Pancreas (tissue), 10 donors: ENCODE measurements around the gene MTUS2. TPM values are rescaled to one million over a fixed set of nuclear protein-coding genes. Genes with fewer than 3 reads are reported as not detected.

Experiments
- ATAC-seq, 4 donors: fragments of 200-7000 bp; cut with Tn5 transposase; one replicate each; pipeline versions ENCODE4 v1.8.0 to v1.9.1; 2020; ENCODE audit warnings: mild to moderate bottlenecking in 4 of 4, moderate library complexity in 4 of 4
- DNase-seq, 6 donors: peaks; one replicate each; pipeline ENCODE4 v3.0.0-alpha.2; 2020
- FAIRE-seq: peaks from 2 replicates; lab custom pipeline; 2012; peaks lifted over from hg19 to GRCh38; lab: Jason Lieb, UNC
- H3K27ac ChIP-seq, 4 donors: fragments of 200-600 bp; sonication (generic); 1 replicate in 3 of 4; 2 replicates in 1 of 4; pipeline versions ENCODE4 v1.5.0 to v1.8.0; 2020
- H3K27me3 ChIP-seq, 4 donors: fragments of 200-600 bp; one replicate each; pipeline ENCODE4 v1.8.0; 2021
- H3K36me3 ChIP-seq, 3 donors: fragments of 200-600 bp; sonication (generic) in 1 of 3; one replicate each; pipeline versions ENCODE4 v1.5.0 to v1.8.0; 2020 to 2021
- H3K4me1 ChIP-seq, 3 donors: fragments of 200-600 bp; one replicate each; pipeline ENCODE4 v1.8.0; 2021
- H3K4me3 ChIP-seq, 4 donors: fragments of 200-600 bp; sonication (generic) in 2 of 4; one replicate each; pipeline versions ENCODE4 v1.5.0 to v1.8.0; 2020 to 2021
- H3K9me3 ChIP-seq, 4 donors: fragments of 200-600 bp; one replicate each; pipeline ENCODE4 v1.8.0; 2021
- whole genome bisulfite sequencing, 2 donors: extraction: QIAGEN DNeasy Blood & Tissue Kit; methylation state at CpG; one replicate each; pipeline ENCODE4 v1.1.7; 2013; 5-methylcytosine and 5-hydroxymethylcytosine counted together
- intact Hi-C, 3 donors: fragments of 100-400 bp; cut with DNase I; formaldehyde crosslinking; loops; one replicate each; pipeline versions ENCODE4 v1.11.1 to v1.14.2; 2022
- polyA plus RNA-seq, 2 donors: library from polyadenylated mRNA; stranded (reverse); fragments of 200-250 nt; gene quantifications; one replicate each; pipeline ENCODE4 v1.2.3, GENCODE V29; 2013
- total RNA-seq, 6 donors: library from RNA; stranded (reverse); fragmentation: NEBNext Ultra II Directional in 4 of 6; extraction: Animal tissue kit (Norgen Biotek cat#: 25700) in 4 of 6; gene quantifications; one replicate each; pipeline versions ENCODE4 v1.2.1 to v1.2.4, GENCODE V29; 2021 to 2023
- TF ChIP-seq, protein P1 (sequence below), 4 donors: fragments of 200-600 bp; sonication (generic) in 3 of 4; IDR thresholded peaks; one replicate each; pipeline versions ENCODE4 v1.5.0 to v1.8.0; 2021; ENCODE audit warnings: antibody characterized with exemption in 4 of 4
- donor health status: healthy with polysubstance abuse.
- donor health status: DM: no; HTN: no; CAD: no; lungs with moderate emphysema.
- donor health status: DM: no; HTN: no; CAD: no.
- donor health status: control.
- donor health status: control.
- donor health status: Bipolar disorder and iron deficiency.
- donor health status: DM: yes; HTN: yes; CAD: no.
- donor health status: DM: no; HTN: no; CAD: no.
- donor health status: DM: no; HTN: no; CAD: no.
- donor health status: DM: yes; HTN: yes; CAD: no.

MTUS2 gene
- total and polyA plus RNA-seq, 8 donors, result 2.2 to 9.0 (median 4.8) TPM

DNA sequence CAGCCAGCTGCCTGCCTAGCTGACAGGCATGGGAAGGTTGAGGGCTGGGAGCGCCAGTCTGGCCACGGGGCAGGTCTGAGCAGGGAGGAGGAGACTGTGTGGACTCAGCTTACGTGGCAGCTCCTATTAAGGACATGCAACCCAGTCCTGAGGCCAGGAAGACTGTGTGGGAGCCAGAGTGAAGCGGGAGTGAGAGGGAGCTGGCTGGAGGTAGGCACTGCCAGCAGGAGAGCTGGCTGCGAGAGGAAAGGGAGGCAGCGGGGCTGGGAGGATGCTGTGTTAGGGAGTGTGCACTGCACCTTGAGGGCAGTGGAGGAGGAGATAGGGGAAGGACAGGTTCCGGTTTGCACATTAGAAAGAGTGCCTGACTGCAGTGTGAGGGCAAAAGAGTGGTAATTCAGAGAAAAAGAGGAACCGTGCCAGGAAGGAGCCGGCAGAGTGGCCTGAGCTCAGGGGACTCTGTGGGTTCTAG, 676.1 kb downstream of the MTUS2 start:
- FAIRE-seq, result no peak
- WGBS, 2 donors, result 20 to 22% methylated on average over 9 of the region's 9 CpGs
- no peaks in the 10 kb centered on the region for H3K36me3 ChIP-seq
- peak overlapping the region; percentile 47 to 74 (median 54) for H3K27ac ChIP-seq
- ATAC-seq, result peak; percentile 93 to 96 (median 95)
- TF ChIP-seq, protein P1, sequence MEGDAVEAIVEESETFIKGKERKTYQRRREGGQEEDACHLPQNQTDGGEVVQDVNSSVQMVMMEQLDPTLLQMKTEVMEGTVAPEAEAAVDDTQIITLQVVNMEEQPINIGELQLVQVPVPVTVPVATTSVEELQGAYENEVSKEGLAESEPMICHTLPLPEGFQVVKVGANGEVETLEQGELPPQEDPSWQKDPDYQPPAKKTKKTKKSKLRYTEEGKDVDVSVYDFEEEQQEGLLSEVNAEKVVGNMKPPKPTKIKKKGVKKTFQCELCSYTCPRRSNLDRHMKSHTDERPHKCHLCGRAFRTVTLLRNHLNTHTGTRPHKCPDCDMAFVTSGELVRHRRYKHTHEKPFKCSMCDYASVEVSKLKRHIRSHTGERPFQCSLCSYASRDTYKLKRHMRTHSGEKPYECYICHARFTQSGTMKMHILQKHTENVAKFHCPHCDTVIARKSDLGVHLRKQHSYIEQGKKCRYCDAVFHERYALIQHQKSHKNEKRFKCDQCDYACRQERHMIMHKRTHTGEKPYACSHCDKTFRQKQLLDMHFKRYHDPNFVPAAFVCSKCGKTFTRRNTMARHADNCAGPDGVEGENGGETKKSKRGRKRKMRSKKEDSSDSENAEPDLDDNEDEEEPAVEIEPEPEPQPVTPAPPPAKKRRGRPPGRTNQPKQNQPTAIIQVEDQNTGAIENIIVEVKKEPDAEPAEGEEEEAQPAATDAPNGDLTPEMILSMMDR (IDR thresholded peaks at IDR 0.05), result no peak
- peak overlapping the region in 3 of 4 donors; percentile 12 to 38 (median 31) for H3K4me3 ChIP-seq
- H3K4me1 ChIP-seq, result peaks cover 0 to 13% (median 6%) of the 10 kb centered on the region in 3 donors
- no peaks in the 10 kb centered on the region for H3K9me3 ChIP-seq
- intact Hi-C loops, result no loop called here
- DNase-seq, result peak; percentile 83 to 96 (median 93)
- H3K27me3 ChIP-seq, result no peaks in the 10 kb centered on the region

DNA sequence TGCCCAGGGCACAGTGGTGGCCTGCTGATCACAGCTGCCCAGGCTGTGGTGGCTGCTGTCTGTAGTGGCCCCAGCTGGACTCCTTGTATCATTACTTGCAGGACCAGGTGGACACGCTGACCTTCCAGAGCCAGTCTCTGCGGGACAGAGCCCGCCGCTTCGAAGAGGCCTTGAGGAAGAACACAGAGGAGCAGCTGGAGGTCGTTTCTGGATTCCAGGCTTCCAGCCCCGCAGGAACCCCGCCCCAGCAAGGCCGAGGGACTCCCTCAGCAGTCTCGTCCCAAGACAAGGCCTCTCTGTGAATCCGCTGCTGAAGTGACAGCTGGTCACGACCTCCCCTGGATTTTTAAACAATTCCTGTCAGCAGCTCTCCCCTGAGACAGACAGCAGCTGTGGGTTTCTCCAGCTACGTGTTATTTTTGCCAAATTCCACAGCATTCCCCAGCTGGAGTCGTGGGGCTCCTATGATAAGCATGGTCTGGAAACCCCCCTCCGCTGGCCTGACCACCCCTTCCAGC, 677.1 kb downstream of the MTUS2 start:
- peak overlapping the region; percentile 42 to 74 (median 50) for H3K27ac ChIP-seq
- WGBS, 2 donors, result 22% methylated on average over 15 of the region's 15 CpGs
- peaks cover 0 to 13% (median 6%) of the 10 kb centered on the region in 3 donors for H3K4me1 ChIP-seq
- no peaks in the 10 kb centered on the region for H3K36me3 ChIP-seq
- TF ChIP-seq, protein P1 (IDR thresholded peaks at IDR 0.05), result no peak
- ATAC-seq, result peak; percentile 38 to 68 (median 48)
- H3K9me3 ChIP-seq, result no peaks in the 10 kb centered on the region
- DNase-seq, result peak in 4 of 6 donors; percentile 29 to 70 (median 42)
- H3K27me3 ChIP-seq, result no peaks in the 10 kb centered on the region
- no peak for FAIRE-seq
- peak overlapping the region in 3 of 4 donors; percentile 1 to 38 (median 31) for H3K4me3 ChIP-seq
- intact Hi-C loops, result no loop called here

DNA sequence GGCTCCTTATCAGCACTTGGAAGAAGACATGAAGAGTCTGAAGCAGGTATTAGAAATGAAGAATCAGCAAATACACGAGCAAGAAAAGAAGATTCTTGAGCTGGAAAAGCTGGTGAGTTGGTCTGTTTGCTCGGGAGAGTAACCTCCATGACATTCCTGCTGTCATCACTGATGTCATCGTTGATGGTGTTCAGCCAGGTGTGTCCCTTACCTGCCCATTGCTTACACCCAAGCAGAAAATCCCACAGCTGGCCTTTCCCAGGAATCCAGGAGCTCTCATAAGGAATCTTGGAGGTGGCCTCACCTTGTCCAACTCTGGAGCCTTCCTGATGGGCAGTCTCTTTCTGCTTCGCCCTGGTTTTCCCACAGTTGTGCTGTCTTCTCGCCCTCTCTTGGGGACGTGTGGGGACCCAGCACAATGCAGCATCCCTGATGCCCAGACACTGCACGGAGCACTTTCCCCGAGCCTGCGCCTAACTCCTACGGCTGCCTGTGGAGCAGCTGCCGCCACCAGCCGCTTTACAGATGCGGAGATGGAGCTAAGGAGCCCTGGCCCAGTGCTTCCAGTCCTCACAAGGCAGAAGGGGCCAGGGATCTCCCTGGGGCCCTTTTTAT, 678.4 kb downstream of the MTUS2 start:
- Histone ChIP-seq H3K27me3 (no peaks in the 10 kb centered on the region), H3K9me3 (no peaks in the 10 kb centered on the region), H3K27ac (no peak overlapping the region), H3K4me3 (peak overlapping the region in 1 of 4 donors; percentile 9), H3K4me1 (peaks cover 0 to 13% (median 6%) of the 10 kb centered on the region in 3 donors), H3K36me3 (no peaks in the 10 kb centered on the region)
- intact Hi-C loops, result no loop called here
- FAIRE-seq, result no peak
- 58 to 70% methylated on average over 13 of the region's 13 CpGs for WGBS, 2 donors
- TF ChIP-seq, protein P1 (IDR thresholded peaks at IDR 0.05), result no peak
- peak in 1 of 6 donors; percentile 53 for DNase-seq
- peak in 1 of 4 donors; percentile 13 for ATAC-seq

DNA sequence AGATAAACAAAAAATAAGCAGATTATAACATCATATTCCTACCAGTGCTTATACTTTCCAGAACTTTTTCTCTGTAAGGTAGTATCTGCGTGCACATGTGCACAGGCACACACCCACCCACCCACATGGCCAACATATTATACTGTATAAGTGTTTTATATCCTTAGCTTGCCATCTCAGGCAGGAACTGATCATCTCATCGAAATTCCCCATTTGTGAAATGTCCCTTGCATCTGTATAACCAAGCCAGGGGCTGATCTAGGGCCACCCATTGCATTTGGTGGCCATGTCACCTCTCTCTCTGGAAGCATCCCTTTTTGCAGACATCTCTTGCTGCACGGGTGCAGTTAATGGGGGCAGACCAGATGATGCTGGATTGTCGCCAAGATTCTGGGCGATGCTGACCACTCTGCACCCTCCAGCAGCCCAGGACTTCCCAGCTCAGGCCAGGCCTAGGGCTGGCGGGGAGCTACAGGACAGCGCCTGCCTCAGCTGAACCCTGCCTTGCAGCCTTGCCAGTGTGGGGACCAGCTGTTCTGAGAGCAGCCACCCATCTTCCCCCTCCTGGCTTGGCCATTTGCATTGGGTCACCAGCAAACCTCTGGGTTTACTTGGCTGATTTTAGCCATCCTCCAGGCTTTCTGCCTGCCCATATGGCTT, 679.5 kb downstream of the MTUS2 start:
- H3K36me3 ChIP-seq, result no peaks in the 10 kb centered on the region
- H3K4me3 ChIP-seq, result no peak overlapping the region
- WGBS, 2 donors, result 69 to 81% methylated on average over 7 of the region's 7 CpGs
- FAIRE-seq, result no peak
- TF ChIP-seq, protein P1 (IDR thresholded peaks at IDR 0.05), result no peak
- no peak for ATAC-seq
- intact Hi-C loops, result loop anchor here in 1 of 3 donors (10.0 kb wide), 1 partner anchor 615 kb away; no protein-coding TSS in a partner anchor
- H3K9me3 ChIP-seq, result no peaks in the 10 kb centered on the region
- no peak for DNase-seq
- no peaks in the 10 kb centered on the region for H3K27me3 ChIP-seq
- peaks cover 0 to 13% (median 6%) of the 10 kb centered on the region in 3 donors for H3K4me1 ChIP-seq
- H3K27ac ChIP-seq, result no peak overlapping the region
